Activated CD4-positive, alpha-beta memory T cell treated with anti-CD3 and anti-CD28 coated beads for 36 hours (primary cell): Measurements from ENCODE around the gene SLITRK1. TPM values are rescaled to one million over a fixed set of nuclear protein-coding genes. Genes with fewer than 3 reads are reported as not detected.

Experiments
- CTCF ChIA-PET: fragments of 350-600 bp; sonication (Branson Sonifier 250); formaldehyde crosslinking; loops from one replicate; lab custom pipeline; 2021; ENCODE audit warnings: antibody characterized with exemption, inconsistent platforms; lab: Charles Lee
- POLR2A ChIA-PET: fragments of 350-600 bp; sonication (Branson Sonifier 250); formaldehyde crosslinking; loops from one replicate; lab custom pipeline; 2021; ENCODE audit warnings: antibody characterized with exemption; lab: Charles Lee
- DNase-seq: peaks from one replicate; pipeline ENCODE4 v3.0.0-alpha.2; 2020
- H3K27ac Mint-ChIP-seq: one replicate; pipeline ENCODE4 v1.8.0; 2021; ENCODE audit warnings: mixed read lengths
- H3K27me3 Mint-ChIP-seq: one replicate; pipeline ENCODE4 v1.8.0; 2021; ENCODE audit warnings: mixed read lengths
- H3K36me3 Mint-ChIP-seq: one replicate; pipeline ENCODE4 v1.8.0; 2021; ENCODE audit warnings: mixed read lengths
- H3K4me1 Mint-ChIP-seq: one replicate; pipeline ENCODE4 v1.8.0; 2021; ENCODE audit warnings: low read depth, mixed read lengths
- H3K4me3 Mint-ChIP-seq: one replicate; pipeline ENCODE4 v1.8.0; 2021; ENCODE audit warnings: mild to moderate bottlenecking, mixed read lengths
- H3K9me3 Mint-ChIP-seq: one replicate; pipeline ENCODE4 v1.8.0; 2021; ENCODE audit warnings: mixed read lengths
- intact Hi-C: fragments of 100-400 bp; cut with micrococcal nuclease; formaldehyde crosslinking; loops from one replicate; pipeline ENCODE4 v1.15.1; 2023
- total RNA-seq, 2 experiments: library from RNA; stranded (reverse); gene quantifications; one replicate each; pipeline ENCODE4 v1.2.3, GENCODE V29; 2021

The SLITRK1 gene
- not detected for total RNA-seq

- H3K36me3 Mint-ChIP-seq: no peaks in the 10 kb centered on the region
Observed at GRCh38 chr13:83881917-83882605, at the start of gene SLITRK1. Gene SLITRK1 (minus strand): TSS chr13:83882474. CDS start chr13:83881507, 967 bp downstream.

GRCh38 chr13:83929157-83929556 is 46.9 kb upstream of the SLITRK1 start:
- peaks cover 3% of the 10 kb centered on the region for H3K27me3 Mint-ChIP-seq
- H3K4me3 Mint-ChIP-seq: no peak overlapping the region
- H3K4me1 Mint-ChIP-seq: no peaks in the 10 kb centered on the region
- ChIA-PET POLR2A (no interaction called here), CTCF (no interaction called here)
- no peak for DNase-seq
- no peaks in the 10 kb centered on the region for H3K9me3 Mint-ChIP-seq
- H3K27ac Mint-ChIP-seq: no peak overlapping the region
- H3K36me3 Mint-ChIP-seq: no peaks in the 10 kb centered on the region
- intact Hi-C loops: no loop called here

More at GRCh38 chr13:83881917-83882605, at the start of gene SLITRK1:
- CTCF ChIA-PET: no interaction called here
- Mint-ChIP-seq H3K27ac (no peak within 1 kb of the TSS), H3K4me3 (no peak within 1 kb of the TSS), H3K27me3 (peaks cover 54% of the 10 kb centered on the region), H3K4me1 (peaks cover 13% of the 10 kb centered on the region), H3K9me3 (no peaks in the 10 kb centered on the region)
- DNase-seq: peak; percentile 35
- intact Hi-C loops: no loop called here
- POLR2A ChIA-PET: no interaction called here

- ChIA-PET CTCF (no interaction called here), POLR2A (no interaction called here)
- H3K4me1 Mint-ChIP-seq: no peaks in the 10 kb centered on the region
- no peaks in the 10 kb centered on the region for H3K27me3 Mint-ChIP-seq
- no peak overlapping the region for H3K4me3 Mint-ChIP-seq
- no peaks in the 10 kb centered on the region for H3K9me3 Mint-ChIP-seq
- no peak overlapping the region for H3K27ac Mint-ChIP-seq
- intact Hi-C loops: no loop called here
- H3K36me3 Mint-ChIP-seq: no peaks in the 10 kb centered on the region
- DNase-seq: no peak
Observed at GRCh38 chr13:83919775-83920174, 37.5 kb upstream of the SLITRK1 start.

- Mint-ChIP-seq H3K27ac (no peak overlapping the region), H3K36me3 (no peaks in the 10 kb centered on the region), H3K27me3 (no peaks in the 10 kb centered on the region), H3K4me1 (no peaks in the 10 kb centered on the region), H3K9me3 (no peaks in the 10 kb centered on the region), H3K4me3 (no peak overlapping the region)
- ChIA-PET POLR2A (no interaction called here), CTCF (no interaction called here)
- DNase-seq: no peak
- intact Hi-C loops: no loop called here
Observed at GRCh38 chr13:83914368-83914767, 32.1 kb upstream of the SLITRK1 start.

GRCh38 chr13:83907196-83907989 is 25.1 kb upstream of the SLITRK1 start:
- intact Hi-C loops: no loop called here
- H3K36me3 Mint-ChIP-seq: no peaks in the 10 kb centered on the region
- CTCF ChIA-PET: no interaction called here
- POLR2A ChIA-PET: no interaction called here
- H3K27ac Mint-ChIP-seq: no peak overlapping the region
- H3K4me1 Mint-ChIP-seq: no peaks in the 10 kb centered on the region
- DNase-seq: no peak
- no peak overlapping the region for H3K4me3 Mint-ChIP-seq
- H3K9me3 Mint-ChIP-seq: no peaks in the 10 kb centered on the region
- H3K27me3 Mint-ChIP-seq: no peaks in the 10 kb centered on the region

- ChIA-PET POLR2A (no interaction called here), CTCF (no interaction called here)
- intact Hi-C loops: no loop called here
- DNase-seq: no peak
- no peak overlapping the region for H3K4me3 Mint-ChIP-seq
- no peak overlapping the region for H3K27ac Mint-ChIP-seq
- H3K27me3 Mint-ChIP-seq: no peaks in the 10 kb centered on the region
- no peaks in the 10 kb centered on the region for H3K36me3 Mint-ChIP-seq
- no peaks in the 10 kb centered on the region for H3K4me1 Mint-ChIP-seq
- no peaks in the 10 kb centered on the region for H3K9me3 Mint-ChIP-seq
Observed at GRCh38 chr13:83906240-83906820, 24.1 kb upstream of the SLITRK1 start.

- Mint-ChIP-seq H3K4me3 (no peak overlapping the region), H3K9me3 (no peaks in the 10 kb centered on the region), H3K27ac (no peak overlapping the region), H3K36me3 (no peaks in the 10 kb centered on the region), H3K4me1 (no peaks in the 10 kb centered on the region), H3K27me3 (no peaks in the 10 kb centered on the region)
- ChIA-PET POLR2A (no interaction called here), CTCF (no interaction called here)
- peak; percentile 39 for DNase-seq
- intact Hi-C loops: no loop called here
Observed at GRCh38 chr13:83905641-83906040, 23.4 kb upstream of the SLITRK1 start.

- no peaks in the 10 kb centered on the region for H3K4me1 Mint-ChIP-seq
- no peaks in the 10 kb centered on the region for H3K27me3 Mint-ChIP-seq
- ChIA-PET POLR2A (no interaction called here), CTCF (no interaction called here)
- H3K4me3 Mint-ChIP-seq: no peak overlapping the region
- intact Hi-C loops: no loop called here
- H3K36me3 Mint-ChIP-seq: no peaks in the 10 kb centered on the region
- H3K9me3 Mint-ChIP-seq: peaks cover 2% of the 10 kb centered on the region
- no peak overlapping the region for H3K27ac Mint-ChIP-seq
- no peak for DNase-seq
Observed at GRCh38 chr13:83895994-83896580, 13.8 kb upstream of the SLITRK1 start.

GRCh38 chr13:83890358-83890757 is 8.1 kb upstream of the SLITRK1 start:
- H3K36me3 Mint-ChIP-seq: no peaks in the 10 kb centered on the region
- H3K27me3 Mint-ChIP-seq: no peaks in the 10 kb centered on the region
- DNase-seq: no peak
- no peak overlapping the region for H3K27ac Mint-ChIP-seq
- ChIA-PET POLR2A (no interaction called here), CTCF (no interaction called here)
- intact Hi-C loops: no loop called here
- peaks cover 2% of the 10 kb centered on the region for H3K9me3 Mint-ChIP-seq
- H3K4me3 Mint-ChIP-seq: no peak overlapping the region
- no peaks in the 10 kb centered on the region for H3K4me1 Mint-ChIP-seq

GRCh38 chr13:83884141-83884540 is 1.9 kb upstream of the SLITRK1 start:
- peaks cover 13% of the 10 kb centered on the region for H3K4me1 Mint-ChIP-seq
- CTCF ChIA-PET: no interaction called here
- DNase-seq: no peak
- no peak overlapping the region for H3K4me3 Mint-ChIP-seq
- no peaks in the 10 kb centered on the region for H3K9me3 Mint-ChIP-seq
- peaks cover 45% of the 10 kb centered on the region for H3K27me3 Mint-ChIP-seq
- intact Hi-C loops: no loop called here
- POLR2A ChIA-PET: no interaction called here
- no peak overlapping the region for H3K27ac Mint-ChIP-seq
- H3K36me3 Mint-ChIP-seq: no peaks in the 10 kb centered on the region

- DNase-seq: no peak
- Mint-ChIP-seq H3K36me3 (no peaks in the 10 kb centered on the region), H3K4me1 (peaks cover 13% of the 10 kb centered on the region), H3K9me3 (no peaks in the 10 kb centered on the region), H3K27me3 (peaks cover 54% of the 10 kb centered on the region), H3K27ac (no peak overlapping the region), H3K4me3 (no peak overlapping the region)
- intact Hi-C loops: no loop called here
- ChIA-PET POLR2A (no interaction called here), CTCF (no interaction called here)
Observed at GRCh38 chr13:83883061-83883523, 818 bp upstream of the SLITRK1 start.

GRCh38 chr13:83882606-83882959 is 309 bp upstream of the SLITRK1 start:
- ChIA-PET CTCF (no interaction called here), POLR2A (no interaction called here)
- intact Hi-C loops: no loop called here
- Mint-ChIP-seq H3K4me3 (no peak overlapping the region), H3K27ac (no peak overlapping the region), H3K27me3 (peaks cover 54% of the 10 kb centered on the region), H3K9me3 (no peaks in the 10 kb centered on the region), H3K4me1 (peaks cover 13% of the 10 kb centered on the region), H3K36me3 (no peaks in the 10 kb centered on the region)
- no peak for DNase-seq
